Measurements from ENCODE around the gene GRK4.
"Not testable (repeated sequence)": the region's sequence is repeated elsewhere in the genome, so short reads cannot be mapped to it uniquely, and the experiment has no call there.

The GRK4 gene

DNA sequence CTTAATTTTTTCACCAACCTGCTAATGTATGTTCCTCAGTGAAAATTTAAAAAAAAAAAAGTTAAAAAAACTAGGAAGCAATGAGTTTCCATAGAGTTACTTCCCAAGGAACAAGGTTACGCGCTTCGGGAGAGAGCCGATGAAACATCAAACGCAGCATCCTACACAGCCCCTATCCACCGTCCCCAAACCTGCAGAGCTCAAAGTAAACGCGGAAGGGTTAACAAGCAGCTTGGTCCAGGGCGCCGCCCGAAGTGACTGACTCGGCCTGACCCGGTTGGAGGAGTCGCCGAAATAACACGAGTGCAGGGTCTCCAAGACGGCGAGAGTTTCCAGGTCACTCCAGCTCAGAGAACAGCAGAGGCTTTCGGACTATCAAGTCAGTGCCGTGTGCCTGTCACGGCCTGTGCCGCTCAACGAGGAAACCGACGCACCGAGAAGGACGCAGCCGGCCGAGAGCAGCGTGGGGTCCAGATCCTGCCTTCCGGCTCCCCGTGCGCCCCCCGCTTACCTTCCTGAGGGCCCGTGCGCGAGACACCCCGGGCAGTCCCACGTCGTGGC lies 677 bp upstream of the GRK4 start:
- FAIRE-seq, result no peak

DNA sequence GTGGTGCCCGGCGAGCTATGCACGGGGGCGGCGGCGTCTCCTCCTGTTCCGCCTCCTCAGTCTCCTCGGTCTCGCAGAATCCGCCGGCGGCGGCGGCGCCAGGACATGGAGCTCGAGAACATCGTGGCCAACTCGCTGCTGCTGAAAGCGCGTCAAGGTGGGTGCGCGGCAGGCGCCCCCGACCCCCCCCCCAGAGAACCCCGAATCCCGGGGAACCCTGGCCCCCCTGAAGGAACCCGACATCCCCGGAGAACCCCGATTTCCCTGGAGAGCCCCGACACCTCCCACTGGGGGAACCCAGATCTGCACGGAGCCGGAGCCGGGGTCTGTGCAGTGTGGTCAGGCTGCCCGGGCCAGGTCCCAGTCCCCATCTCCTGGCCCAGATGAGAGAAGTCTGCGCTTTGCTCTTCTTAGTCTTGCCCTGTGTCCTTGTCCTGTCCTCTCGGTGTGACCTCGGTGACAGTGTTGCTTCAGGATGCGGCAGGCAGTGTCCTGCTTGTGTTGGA lies 648 bp downstream of the GRK4 start:
- FAIRE-seq, result no peak

DNA sequence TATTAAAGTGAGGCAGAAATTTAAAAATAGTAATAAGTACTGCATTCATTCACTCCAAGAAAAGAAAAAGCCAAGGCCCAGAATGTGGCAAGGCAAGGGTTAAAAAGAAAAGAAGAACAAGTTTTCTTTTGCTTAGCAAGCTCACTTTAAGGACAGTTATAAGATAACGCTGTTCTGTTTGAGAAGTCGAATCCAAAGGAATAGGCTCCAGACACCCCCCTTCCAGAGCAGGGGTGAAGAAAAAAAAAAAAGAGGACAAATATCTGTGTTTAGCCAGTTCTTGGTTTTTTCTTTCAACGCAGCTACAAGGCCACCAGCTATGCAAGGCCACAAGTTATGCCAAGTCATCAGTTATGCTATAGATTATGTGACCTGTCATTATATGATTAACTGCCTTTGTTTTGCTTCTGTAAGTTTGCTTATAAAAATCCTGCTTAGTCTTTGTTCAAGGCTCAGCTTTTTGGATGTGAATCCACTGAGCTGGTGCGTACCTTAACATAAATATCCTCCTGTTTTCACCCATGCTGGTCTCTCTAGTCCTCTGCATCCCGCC lies 1.4 kb downstream of the GRK4 start:
- FAIRE-seq, result no peak

GRCh38 chr4:2965262-2965661 lies 1.9 kb downstream of the GRK4 start:
- no peak for FAIRE-seq

- FAIRE-seq, result no peak
Measured at GRCh38 chr4:2968381-2968780, 5.0 kb downstream of the GRK4 start.

DNA sequence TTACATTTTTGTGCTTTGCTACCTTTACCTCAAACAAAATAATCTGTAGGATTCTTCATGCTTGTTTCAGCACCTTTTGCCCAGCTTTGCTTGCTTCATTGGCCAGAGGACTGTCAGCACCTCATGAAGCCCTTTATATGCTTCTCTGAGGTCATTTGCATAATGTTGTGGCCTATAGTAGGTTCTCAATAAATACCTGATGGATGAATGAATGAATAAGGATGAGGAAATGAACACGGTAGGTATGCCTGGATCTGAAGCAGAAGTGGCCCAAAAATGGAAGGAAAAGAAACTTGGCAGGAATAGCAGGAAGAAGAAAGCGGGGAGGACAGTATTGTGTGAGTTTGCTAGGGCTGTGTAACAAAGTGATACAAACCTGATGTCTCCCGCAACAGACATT lies 7.9 kb downstream of the GRK4 start:
- no peak for FAIRE-seq

DNA sequence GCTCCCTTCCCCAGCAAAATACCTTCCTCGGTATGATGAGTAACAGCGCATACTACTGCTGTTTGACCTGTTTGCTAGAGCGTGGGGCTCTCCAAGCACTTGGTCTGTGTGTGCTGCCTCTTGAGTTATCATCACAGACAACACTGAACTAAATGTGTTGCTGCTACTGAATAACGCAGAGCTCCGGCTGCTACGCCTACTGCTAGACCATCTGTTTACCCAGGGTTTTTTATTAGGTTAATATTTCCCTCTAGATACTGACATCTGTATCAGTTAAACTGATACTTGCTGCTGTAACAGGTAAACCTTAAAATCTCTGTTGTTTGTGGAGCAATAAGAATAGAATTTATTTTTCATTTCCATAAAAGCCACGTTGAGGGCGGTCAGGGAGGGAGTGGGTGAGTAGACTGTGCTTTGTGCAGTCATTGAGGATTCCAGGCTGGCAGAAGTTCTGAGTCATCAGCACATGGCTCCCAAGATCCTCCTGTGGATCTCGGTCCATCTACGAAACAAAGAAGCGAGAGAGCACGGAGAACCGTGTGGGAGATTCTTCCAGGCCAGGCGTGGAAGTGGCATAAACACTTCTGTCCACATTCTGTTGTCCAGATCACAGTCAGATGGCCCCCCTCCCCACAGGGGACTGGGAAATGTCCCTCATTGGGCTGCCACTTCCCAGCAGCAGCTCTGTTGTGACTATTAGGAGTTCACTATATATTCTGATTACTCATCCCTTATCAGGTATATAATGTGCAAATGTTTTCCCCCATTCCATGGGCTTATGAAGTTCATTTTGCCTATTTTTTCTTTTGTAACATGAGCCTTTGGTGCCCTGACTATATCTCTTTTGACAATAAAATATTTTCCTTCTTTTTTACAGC lies 14.1 kb downstream of the GRK4 start:
- FAIRE-seq, result no peak

- FAIRE-seq, result no peak
Measured at GRCh38 chr4:2981256-2981819, 18.0 kb downstream of the GRK4 start.

- FAIRE-seq, result no peak
Measured at GRCh38 chr4:2982012-2982411, 18.6 kb downstream of the GRK4 start.

GRCh38 chr4:2983715-2984114 lies 20.3 kb downstream of the GRK4 start:
- FAIRE-seq, result not testable (repeated sequence)

DNA sequence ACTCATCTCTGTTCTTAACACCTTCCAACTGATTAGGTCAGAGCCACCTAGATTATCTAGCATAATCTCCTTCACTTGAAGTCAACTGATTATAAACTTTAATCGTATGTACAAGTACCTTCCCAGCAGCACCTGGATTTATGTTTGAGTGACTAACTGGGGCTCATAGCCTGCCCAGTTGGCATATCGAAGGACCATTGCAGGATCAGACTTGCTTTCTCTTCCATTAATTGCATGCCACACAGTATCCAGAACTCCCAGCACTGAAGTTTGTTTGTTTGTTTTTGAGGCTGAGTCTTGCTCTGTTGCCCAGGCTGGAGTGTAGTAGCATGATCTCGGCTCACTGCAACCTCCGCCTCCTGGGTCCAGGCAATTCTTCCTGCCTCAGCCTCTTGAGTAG lies 27.9 kb downstream of the GRK4 start:
- no peak for FAIRE-seq

- no peak for FAIRE-seq
Measured at GRCh38 chr4:2994917-2995316, 31.5 kb downstream of the GRK4 start.

DNA sequence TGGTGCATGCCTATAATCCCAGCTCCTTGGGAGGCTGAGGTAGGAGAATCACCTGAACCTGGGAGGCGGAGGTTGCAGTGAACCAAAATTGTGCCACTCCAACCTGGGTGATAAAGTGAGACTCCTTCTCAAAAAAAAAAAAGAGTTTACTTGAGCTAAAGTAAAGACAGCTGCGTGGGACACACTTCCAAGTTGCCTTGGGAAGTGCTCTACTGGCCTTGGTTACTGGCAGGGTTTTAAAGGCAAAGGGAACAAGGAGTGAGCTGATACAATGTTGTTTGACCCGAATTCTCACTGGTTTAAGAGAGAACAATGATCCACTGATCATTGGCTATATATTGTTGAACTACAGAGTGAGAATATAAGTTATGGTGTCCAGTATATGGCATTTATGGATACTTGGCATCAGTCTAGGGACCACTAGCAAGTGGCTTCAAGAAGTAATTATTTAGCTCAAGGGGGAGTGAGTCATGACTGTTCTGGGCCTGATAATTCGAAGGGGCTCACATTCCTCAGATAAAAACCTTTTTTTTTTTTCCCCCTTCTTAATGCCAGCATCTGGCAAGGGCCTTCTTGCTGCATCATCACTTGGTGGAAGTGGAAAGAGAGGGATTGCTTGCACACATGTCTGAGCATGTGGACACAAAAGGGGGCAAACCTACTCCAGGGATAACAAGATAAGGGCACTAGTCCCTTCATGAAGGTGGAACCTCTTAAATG lies 32.3 kb downstream of the GRK4 start:
- FAIRE-seq, result no peak

DNA sequence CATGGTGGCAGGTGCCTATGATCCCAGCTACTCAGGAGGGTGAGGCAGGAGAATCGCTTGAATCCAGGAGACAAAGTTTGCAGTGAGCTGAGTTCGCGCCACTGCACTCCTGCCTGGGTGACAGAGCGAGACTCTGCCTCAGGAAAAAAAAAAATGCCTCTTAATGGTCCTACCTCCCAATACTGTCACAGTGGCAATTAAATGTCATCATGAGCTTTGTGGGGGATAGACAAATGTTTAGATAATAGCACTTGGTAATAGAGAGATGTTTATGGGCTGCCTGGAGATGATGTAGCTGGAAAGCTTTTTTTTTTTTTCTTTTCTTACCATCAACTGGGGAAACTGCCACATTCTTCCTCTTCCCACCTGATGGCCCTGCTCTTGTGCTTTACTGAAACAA lies 33.0 kb downstream of the GRK4 start:
- FAIRE-seq, result no peak

DNA sequence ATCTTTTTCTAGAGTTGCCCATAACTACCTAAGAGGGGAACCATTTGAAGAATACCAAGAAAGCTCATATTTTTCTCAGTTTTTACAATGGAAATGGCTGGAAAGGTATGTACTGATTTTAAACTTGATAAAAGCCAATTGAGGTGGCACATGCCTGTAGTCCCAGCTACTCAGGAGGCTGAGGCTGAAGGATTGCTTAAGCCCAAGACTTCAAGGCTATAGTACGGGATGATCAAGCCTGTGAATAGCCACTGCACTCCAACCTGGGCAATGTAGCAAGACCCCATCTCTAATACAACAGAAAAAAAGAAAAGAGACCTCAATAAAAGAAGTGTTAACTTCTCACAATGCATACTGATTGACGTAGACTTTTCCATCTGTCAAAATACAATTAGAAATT lies 44.4 kb downstream of the GRK4 start:
- no peak for FAIRE-seq

GRCh38 chr4:3009422-3009821 lies 46.1 kb downstream of the GRK4 start:
- FAIRE-seq, result no peak

- FAIRE-seq, result no peak
Measured at GRCh38 chr4:3010577-3010976, 47.2 kb downstream of the GRK4 start.

GRCh38 chr4:3010998-3011397 lies 47.6 kb downstream of the GRK4 start:
- no peak for FAIRE-seq

- FAIRE-seq, result no peak
Measured at GRCh38 chr4:3011456-3012220, 48.3 kb downstream of the GRK4 start.

- no peak for FAIRE-seq
Measured at GRCh38 chr4:3013323-3013722, 50.0 kb downstream of the GRK4 start.

GRCh38 chr4:3013839-3014350 lies 50.5 kb downstream of the GRK4 start:
- FAIRE-seq, result no peak

GRCh38 chr4:3016961-3017360 lies 53.6 kb downstream of the GRK4 start:
- FAIRE-seq, result no peak
